ENCODE data around the gene FRMD1.

DNA sequence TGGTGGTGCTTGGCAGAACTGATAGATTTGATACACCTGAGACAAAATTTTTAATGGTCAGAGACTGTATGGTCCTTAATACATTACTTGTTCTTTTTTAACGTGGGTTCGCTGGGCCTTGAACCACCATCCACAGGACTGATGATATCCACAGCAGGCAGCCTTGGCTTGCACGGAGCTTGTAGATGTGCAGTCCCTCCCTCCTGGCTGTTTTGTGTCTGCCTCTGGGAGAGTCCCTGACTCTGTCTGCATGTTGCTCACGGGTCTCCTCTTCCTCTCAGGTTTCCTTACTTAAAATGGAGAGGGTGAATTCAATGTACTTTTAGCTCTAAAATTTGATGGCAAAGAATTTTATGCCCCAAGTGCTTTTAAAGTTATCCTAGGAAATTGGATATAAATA, 64.0 kb downstream of the FRMD1 start:
- no peak for TF ChIP-seq PHF8 (conservative IDR thresholded peaks at IDR 0.05; ENCODE audit: low read depth, low read length)
- TF ChIP-seq, protein P1, sequence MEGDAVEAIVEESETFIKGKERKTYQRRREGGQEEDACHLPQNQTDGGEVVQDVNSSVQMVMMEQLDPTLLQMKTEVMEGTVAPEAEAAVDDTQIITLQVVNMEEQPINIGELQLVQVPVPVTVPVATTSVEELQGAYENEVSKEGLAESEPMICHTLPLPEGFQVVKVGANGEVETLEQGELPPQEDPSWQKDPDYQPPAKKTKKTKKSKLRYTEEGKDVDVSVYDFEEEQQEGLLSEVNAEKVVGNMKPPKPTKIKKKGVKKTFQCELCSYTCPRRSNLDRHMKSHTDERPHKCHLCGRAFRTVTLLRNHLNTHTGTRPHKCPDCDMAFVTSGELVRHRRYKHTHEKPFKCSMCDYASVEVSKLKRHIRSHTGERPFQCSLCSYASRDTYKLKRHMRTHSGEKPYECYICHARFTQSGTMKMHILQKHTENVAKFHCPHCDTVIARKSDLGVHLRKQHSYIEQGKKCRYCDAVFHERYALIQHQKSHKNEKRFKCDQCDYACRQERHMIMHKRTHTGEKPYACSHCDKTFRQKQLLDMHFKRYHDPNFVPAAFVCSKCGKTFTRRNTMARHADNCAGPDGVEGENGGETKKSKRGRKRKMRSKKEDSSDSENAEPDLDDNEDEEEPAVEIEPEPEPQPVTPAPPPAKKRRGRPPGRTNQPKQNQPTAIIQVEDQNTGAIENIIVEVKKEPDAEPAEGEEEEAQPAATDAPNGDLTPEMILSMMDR (IDR thresholded peaks at IDR 0.05; ENCODE audit: control extremely low read depth in 1 of 3, insufficient read depth in 1 of 3, low read depth in 1 of 3, low read length in 3 of 3) = no peak
- TF ChIP-seq SIN3A (conservative IDR thresholded peaks at IDR 0.05 in 1 of 2, IDR thresholded peaks at IDR 0.05 in 1 of 2; ENCODE audit: low read depth in 1 of 2, low read length in 2 of 2) = no peak
- TF ChIP-seq POLR2AphosphoS5 (IDR thresholded peaks at IDR 0.05; ENCODE audit: low read depth, low read length) = no peak
- no peak for TF ChIP-seq BACH1 (IDR thresholded peaks at IDR 0.05; ENCODE audit: low read length)
- no peak for TF ChIP-seq SUZ12 (IDR thresholded peaks at IDR 0.05; ENCODE audit: low read length)
